GM12801 (cell line): ENCODE data around the gene APOL4.

Source experiments
- TF ChIP-seq, protein P1 (sequence below): IDR thresholded peaks from one replicate; pipeline ENCODE4 v1.5.1; 2011; ENCODE audit warnings: control low read depth; ENCODE audit not compliant: insufficient read length; ENCODE audit errors: extremely low read depth

The APOL4 gene

DNA sequence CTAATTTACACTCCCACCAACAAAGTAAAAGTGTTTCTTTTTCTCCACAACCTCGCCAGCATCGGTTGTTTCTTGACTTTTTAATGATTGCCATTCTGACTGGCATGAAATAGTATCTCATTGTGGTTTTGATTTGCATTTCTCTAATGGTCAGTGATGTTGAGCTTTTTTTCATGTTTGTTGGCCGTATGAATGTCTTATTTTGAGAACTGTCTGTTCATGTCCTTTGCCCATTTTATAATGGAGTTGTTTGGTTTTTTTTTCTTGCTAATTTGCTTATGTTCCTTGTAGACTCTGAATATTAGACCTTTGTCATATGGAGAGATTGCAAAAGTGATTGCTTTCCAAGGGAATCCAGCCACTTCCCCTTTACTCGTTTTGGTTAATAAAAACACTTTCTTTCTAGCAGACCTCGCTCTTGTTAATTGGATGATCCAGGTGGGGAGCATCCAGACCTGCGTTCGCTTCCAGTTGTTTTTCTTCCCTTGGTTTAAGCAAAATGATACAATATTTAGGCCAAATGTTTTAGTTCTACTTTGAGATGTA lies 17.1 kb upstream of the APOL4 start:
- TF ChIP-seq, protein P1, sequence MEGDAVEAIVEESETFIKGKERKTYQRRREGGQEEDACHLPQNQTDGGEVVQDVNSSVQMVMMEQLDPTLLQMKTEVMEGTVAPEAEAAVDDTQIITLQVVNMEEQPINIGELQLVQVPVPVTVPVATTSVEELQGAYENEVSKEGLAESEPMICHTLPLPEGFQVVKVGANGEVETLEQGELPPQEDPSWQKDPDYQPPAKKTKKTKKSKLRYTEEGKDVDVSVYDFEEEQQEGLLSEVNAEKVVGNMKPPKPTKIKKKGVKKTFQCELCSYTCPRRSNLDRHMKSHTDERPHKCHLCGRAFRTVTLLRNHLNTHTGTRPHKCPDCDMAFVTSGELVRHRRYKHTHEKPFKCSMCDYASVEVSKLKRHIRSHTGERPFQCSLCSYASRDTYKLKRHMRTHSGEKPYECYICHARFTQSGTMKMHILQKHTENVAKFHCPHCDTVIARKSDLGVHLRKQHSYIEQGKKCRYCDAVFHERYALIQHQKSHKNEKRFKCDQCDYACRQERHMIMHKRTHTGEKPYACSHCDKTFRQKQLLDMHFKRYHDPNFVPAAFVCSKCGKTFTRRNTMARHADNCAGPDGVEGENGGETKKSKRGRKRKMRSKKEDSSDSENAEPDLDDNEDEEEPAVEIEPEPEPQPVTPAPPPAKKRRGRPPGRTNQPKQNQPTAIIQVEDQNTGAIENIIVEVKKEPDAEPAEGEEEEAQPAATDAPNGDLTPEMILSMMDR = no peak

DNA sequence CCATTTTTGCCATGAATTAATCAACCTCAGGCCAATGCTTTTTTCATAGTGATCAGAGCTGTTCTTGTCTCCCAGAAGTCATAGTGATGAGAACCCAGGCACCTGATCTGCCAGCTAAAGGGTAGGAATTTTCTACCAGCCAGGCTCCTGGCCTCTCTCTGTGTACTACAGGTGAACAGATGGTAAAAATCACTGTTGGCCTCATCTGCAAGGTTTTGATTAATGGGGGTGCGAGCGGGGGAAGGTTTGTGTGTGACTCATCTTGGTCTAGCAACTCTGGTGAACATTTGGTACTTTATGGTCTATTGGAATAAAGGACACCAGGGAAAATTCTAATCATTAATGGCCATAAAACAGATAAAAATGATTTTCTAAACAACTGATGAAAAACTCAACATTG lies 14.4 kb upstream of the APOL4 start:
- TF ChIP-seq, protein P1 = no peak

DNA sequence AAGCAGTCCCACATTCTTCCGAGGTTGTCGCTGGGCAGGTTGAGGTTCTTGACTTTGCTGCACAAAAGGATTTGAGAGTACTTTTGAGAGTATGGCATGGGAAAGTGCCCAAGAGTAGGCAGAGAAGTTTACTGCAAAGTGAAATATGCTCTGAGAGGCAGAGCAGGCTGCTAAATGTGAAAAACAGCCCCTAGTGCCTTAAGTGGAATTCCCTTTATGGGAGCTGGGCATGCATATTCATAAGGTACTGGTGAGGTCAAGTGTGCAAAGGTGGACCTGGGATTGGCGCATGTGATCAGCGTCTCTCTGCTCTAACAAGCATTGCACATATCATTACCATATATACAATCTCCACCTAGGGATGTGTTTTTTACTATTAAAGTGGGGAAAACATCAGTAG lies 12.0 kb upstream of the APOL4 start:
- TF ChIP-seq, protein P1 = no peak

DNA sequence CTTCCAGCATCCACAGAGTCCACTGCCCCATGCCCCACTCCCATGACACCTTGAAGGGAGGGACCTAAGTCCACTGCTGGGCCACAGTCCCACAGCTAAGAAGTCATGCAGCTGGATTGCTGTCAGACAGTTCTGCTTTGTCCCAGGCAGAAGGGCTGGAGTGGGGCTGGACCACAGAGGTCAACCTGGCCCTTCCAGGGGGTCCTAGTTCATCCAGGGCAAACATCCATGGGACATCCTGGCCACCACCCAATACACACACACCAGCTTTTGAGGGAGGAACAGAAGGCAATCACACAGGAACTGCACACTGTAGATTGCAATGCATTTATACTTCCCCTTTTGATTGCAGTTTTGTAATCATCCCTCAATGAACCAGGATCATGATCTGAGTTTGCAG lies 11.3 kb upstream of the APOL4 start:
- TF ChIP-seq, protein P1 = no peak

DNA sequence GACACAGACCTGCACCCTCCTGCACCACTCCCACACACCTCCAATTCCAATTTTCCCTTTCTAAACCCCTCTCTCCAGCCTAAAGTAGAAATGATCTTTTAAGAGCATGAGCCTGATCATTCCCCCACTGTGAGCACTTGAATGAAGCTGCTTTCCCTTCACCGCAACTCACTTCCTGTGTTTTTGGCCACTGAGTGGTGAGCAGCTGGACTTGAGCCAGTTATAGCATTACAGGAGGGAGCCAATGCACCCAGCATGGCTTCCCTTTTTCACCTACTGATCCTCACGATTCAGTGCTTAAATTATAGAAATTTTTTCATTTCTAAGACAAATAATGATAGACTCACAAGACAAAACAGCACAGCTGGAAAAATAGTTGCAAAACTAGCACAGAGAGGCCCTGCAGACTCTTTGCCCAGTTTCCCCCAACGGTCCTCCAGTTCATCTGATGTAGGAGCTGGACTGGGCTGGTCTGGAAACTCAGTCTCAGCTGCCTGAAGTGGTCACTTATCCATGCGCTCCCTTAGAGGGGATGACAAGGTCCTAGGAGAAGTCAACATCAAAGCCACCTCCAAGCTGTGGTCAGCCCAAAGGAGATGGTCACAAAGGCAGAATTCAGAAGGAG lies 9.7 kb upstream of the APOL4 start:
- TF ChIP-seq, protein P1 = no peak

DNA sequence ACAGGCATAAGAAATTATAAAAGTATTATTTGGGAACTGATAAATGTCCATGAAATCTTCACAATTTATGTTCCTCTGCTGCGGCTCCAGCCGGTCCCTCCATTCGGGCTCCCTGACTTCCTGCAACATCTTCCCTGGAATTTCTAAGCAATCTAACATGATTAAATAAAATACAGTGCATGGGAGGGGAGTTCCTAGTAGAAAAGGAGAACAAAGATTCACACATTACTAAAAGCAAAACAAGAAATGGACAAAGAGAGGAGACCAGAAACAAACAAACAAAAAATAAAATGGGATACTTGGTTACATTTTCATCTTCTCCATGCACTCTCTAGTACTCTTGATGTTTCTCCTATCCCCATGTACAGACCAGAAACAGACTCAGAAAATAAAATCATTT lies 8.6 kb upstream of the APOL4 start:
- TF ChIP-seq, protein P1 = no peak

DNA sequence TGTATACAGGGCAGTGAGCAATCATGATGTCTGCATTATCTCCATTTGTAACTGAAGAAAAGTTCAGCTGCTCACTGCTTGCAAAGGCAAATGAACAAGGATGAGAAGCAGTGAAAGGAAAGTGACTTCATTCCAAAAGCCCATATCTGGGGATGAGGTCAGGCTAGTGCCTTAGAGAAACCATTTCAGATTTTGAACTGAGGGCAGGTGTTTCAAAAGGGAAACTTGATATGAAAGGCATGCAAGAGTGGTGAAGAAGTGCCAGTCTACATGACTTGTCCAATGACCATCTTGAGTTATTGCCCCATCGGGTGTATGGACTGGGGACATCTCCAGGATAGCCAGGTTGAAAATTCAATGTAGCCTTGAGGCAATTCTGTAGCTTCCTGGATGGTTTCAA lies 7.3 kb upstream of the APOL4 start:
- TF ChIP-seq, protein P1 = no peak
